Colonic mucosa (tissue), 4 donors: ENCODE data around the gene LOX. TPM values are rescaled to one million over a fixed set of nuclear protein-coding genes. Genes with fewer than 3 reads are reported as not detected.

Experiments used
- DNase-seq: peaks from one replicate; pipeline ENCODE4 v3.0.0-alpha.2; 2020
- H3K27ac ChIP-seq: fragments of 200-600 bp; one replicate; pipeline ENCODE4 v1.8.0; 2021
- H3K27me3 ChIP-seq: fragments of 200-600 bp; one replicate; pipeline ENCODE4 v1.8.0; 2021
- H3K36me3 ChIP-seq: fragments of 200-600 bp; one replicate; pipeline ENCODE4 v1.8.0; 2021
- H3K4me1 ChIP-seq: fragments of 200-600 bp; one replicate; pipeline ENCODE4 v1.8.0; 2021; ENCODE audit warnings: mild to moderate bottlenecking
- H3K4me3 ChIP-seq: fragments of 200-600 bp; one replicate; pipeline ENCODE4 v1.8.0; 2021
- H3K9ac ChIP-seq, 2 donors: one replicate each; pipeline ENCODE4 v1.7.0; 2013; ENCODE audit warnings: control low read depth in 2 of 2, low read depth in 2 of 2, low read length in 2 of 2
- H3K9me3 ChIP-seq: fragments of 200-600 bp; one replicate; pipeline ENCODE4 v1.8.0; 2021
- CTCF ChIP-seq: fragments of 200-600 bp; IDR thresholded peaks from one replicate; pipeline ENCODE4 v1.8.0; 2022; ENCODE audit warnings: antibody characterized with exemption, mild to moderate bottlenecking
- intact Hi-C: fragments of 100-400 bp; cut with DNase I; formaldehyde crosslinking; loops from one replicate; pipeline ENCODE4 v1.14.1; 2022
- total RNA-seq, 2 donors: library from RNA; stranded (reverse); fragmentation: NEBNext Ultra II Directional in 1 of 2; extraction: Animal tissue kit (Norgen Biotek cat#: 25700) in 1 of 2; gene quantifications; one replicate each; pipeline ENCODE4 v1.2.1, GENCODE V29; 2021
- donor health status: healthy.
- donor health status: DM: no; HTN: no; CAD: no.
- donor health status: DM: no; HTN: no; CAD: no.

LOX gene
- total RNA-seq, 2 donors from 2014 or later: 2.0 to 6.2 TPM

GRCh38 chr5:122035913-122036312, 42.1 kb downstream of the LOX start:
- no peak overlapping the region for H3K4me3 ChIP-seq
- DNase-seq: no peak
- H3K4me1 ChIP-seq: no peaks in the 10 kb centered on the region
- intact Hi-C loops: no loop called here
- H3K36me3 ChIP-seq: no peaks in the 10 kb centered on the region
- H3K27ac ChIP-seq: no peak overlapping the region
- H3K27me3 ChIP-seq: no peaks in the 10 kb centered on the region
- no peak for TF ChIP-seq CTCF
- H3K9ac ChIP-seq: no peak overlapping the region
- no peaks in the 10 kb centered on the region for H3K9me3 ChIP-seq

- Histone ChIP-seq H3K36me3 (no peaks in the 10 kb centered on the region), H3K4me1 (no peaks in the 10 kb centered on the region), H3K4me3 (no peak overlapping the region), H3K27me3 (no peaks in the 10 kb centered on the region), H3K9ac (no peak overlapping the region), H3K9me3 (no peaks in the 10 kb centered on the region), H3K27ac (no peak overlapping the region)
- intact Hi-C loops: no loop called here
- no peak for DNase-seq
- no peak for TF ChIP-seq CTCF
Measured at GRCh38 chr5:122031836-122032235, 46.2 kb downstream of the LOX start.

GRCh38 chr5:122030251-122030650, 47.8 kb downstream of the LOX start:
- no peaks in the 10 kb centered on the region for H3K27me3 ChIP-seq
- intact Hi-C loops: no loop called here
- no peak for TF ChIP-seq CTCF
- no peaks in the 10 kb centered on the region for H3K4me1 ChIP-seq
- H3K36me3 ChIP-seq: no peaks in the 10 kb centered on the region
- no peak for DNase-seq
- H3K9me3 ChIP-seq: no peaks in the 10 kb centered on the region
- no peak overlapping the region for H3K4me3 ChIP-seq
- H3K9ac ChIP-seq: no peak overlapping the region
- H3K27ac ChIP-seq: no peak overlapping the region

- intact Hi-C loops: no loop called here
- Histone ChIP-seq H3K27me3 (no peaks in the 10 kb centered on the region), H3K27ac (no peak overlapping the region), H3K9me3 (no peaks in the 10 kb centered on the region), H3K9ac (no peak overlapping the region), H3K4me3 (no peak overlapping the region), H3K4me1 (no peaks in the 10 kb centered on the region), H3K36me3 (no peaks in the 10 kb centered on the region)
- DNase-seq: no peak
- TF ChIP-seq CTCF: no peak
Measured at GRCh38 chr5:122029818-122030217, 48.2 kb downstream of the LOX start.

GRCh38 chr5:122022966-122023365, 55.1 kb downstream of the LOX start:
- H3K4me3 ChIP-seq: no peak overlapping the region
- H3K27me3 ChIP-seq: no peaks in the 10 kb centered on the region
- no peak overlapping the region for H3K9ac ChIP-seq
- H3K27ac ChIP-seq: no peak overlapping the region
- H3K9me3 ChIP-seq: no peaks in the 10 kb centered on the region
- no peaks in the 10 kb centered on the region for H3K36me3 ChIP-seq
- no peaks in the 10 kb centered on the region for H3K4me1 ChIP-seq
- intact Hi-C loops: no loop called here
- no peak for DNase-seq
- TF ChIP-seq CTCF: no peak
